NB4 (cell line): ENCODE measurements around the gene FGF14.

Experiments used
- MYC ChIP-seq: IDR thresholded peaks from 2 replicates; pipeline ENCODE4 v1.6.1; 2011; ENCODE audit warnings: low read depth, low read length
- POLR2A ChIP-seq: IDR thresholded peaks from 2 replicates; pipeline ENCODE4 v1.6.1; 2011; ENCODE audit warnings: mild to moderate bottlenecking; ENCODE audit not compliant: insufficient read length; ENCODE audit errors: extremely low read depth
- TF ChIP-seq, protein P1 (sequence below): IDR thresholded peaks from one replicate; pipeline ENCODE4 v1.5.1; 2012; ENCODE audit warnings: low read depth, low read length

DNA sequence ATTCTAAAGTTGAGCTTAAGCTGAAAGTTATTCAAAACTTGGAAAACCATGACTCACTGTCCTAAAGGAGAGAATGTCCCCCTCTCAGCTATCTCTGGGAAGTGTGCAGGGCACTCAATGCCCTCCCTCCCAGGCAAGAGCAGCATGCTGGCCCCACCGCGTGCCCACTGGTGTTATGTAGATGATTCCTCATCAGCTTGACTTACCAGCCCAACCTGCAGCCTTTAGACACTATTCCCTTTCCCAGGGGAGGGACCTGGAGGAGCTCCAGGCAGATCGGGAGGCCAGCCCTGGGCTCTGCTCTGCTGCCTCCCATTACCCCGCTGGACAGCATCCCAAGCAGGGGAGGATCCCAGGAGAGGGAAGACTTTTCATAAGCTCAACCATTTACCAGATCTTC lies 124.6 kb downstream of the FGF14 start:
- TF ChIP-seq, protein P1, sequence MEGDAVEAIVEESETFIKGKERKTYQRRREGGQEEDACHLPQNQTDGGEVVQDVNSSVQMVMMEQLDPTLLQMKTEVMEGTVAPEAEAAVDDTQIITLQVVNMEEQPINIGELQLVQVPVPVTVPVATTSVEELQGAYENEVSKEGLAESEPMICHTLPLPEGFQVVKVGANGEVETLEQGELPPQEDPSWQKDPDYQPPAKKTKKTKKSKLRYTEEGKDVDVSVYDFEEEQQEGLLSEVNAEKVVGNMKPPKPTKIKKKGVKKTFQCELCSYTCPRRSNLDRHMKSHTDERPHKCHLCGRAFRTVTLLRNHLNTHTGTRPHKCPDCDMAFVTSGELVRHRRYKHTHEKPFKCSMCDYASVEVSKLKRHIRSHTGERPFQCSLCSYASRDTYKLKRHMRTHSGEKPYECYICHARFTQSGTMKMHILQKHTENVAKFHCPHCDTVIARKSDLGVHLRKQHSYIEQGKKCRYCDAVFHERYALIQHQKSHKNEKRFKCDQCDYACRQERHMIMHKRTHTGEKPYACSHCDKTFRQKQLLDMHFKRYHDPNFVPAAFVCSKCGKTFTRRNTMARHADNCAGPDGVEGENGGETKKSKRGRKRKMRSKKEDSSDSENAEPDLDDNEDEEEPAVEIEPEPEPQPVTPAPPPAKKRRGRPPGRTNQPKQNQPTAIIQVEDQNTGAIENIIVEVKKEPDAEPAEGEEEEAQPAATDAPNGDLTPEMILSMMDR: no peak
- no peak for TF ChIP-seq POLR2A
- TF ChIP-seq MYC: no peak
